Smooth muscle cell (in vitro differentiated cells): ENCODE data around the gene MRPL16. TPM values are rescaled to one million over a fixed set of nuclear protein-coding genes. Genes with fewer than 3 reads are reported as not detected.

Experiments
- DNase-seq: peaks from one replicate; lab custom pipeline; 2025; ENCODE audit not compliant: unreplicated experiment; lab: John Stamatoyannopoulos, UW
- H2AFZ ChIP-seq: fragments of 200-600 bp; sonication (generic); 2 replicates; pipeline ENCODE4 v1.6.0; 2016; ENCODE audit warnings: antibody characterized with exemption, low read depth, mild to moderate bottlenecking
- H3F3A ChIP-seq: fragments of 200-600 bp; sonication (generic); 2 replicates; pipeline ENCODE4 v1.6.0; 2017; ENCODE audit warnings: antibody characterized with exemption, low read depth
- H3K27ac ChIP-seq: fragments of 200-600 bp; sonication (generic); 2 replicates; pipeline ENCODE4 v1.5.1; 2016; ENCODE audit warnings: low read depth, mild to moderate bottlenecking
- H3K27me3 ChIP-seq: fragments of 200-600 bp; sonication (generic); 2 replicates; pipeline ENCODE4 v1.6.1; 2016; ENCODE audit warnings: low read depth, mild to moderate bottlenecking
- H3K36me3 ChIP-seq: fragments of 200-600 bp; sonication (generic); 2 replicates; pipeline ENCODE4 v1.5.1; 2016; ENCODE audit warnings: low read depth
- H3K4me1 ChIP-seq: fragments of 200-600 bp; sonication (generic); 2 replicates; pipeline ENCODE4 v1.5.1; 2016; ENCODE audit warnings: low read depth
- H3K4me2 ChIP-seq: fragments of 200-600 bp; sonication (generic); 2 replicates; pipeline ENCODE4 v1.6.0; 2016; ENCODE audit warnings: mild to moderate bottlenecking
- H3K4me3 ChIP-seq: fragments of 200-600 bp; sonication (generic); 2 replicates; pipeline ENCODE4 v1.5.1; 2016; ENCODE audit warnings: mild to moderate bottlenecking
- H3K79me2 ChIP-seq: fragments of 200-600 bp; sonication (generic); 2 replicates; pipeline ENCODE4 v1.6.0; 2016; ENCODE audit warnings: low read depth, mild to moderate bottlenecking
- H3K9ac ChIP-seq: fragments of 200-600 bp; sonication (generic); 2 replicates; pipeline ENCODE4 v1.6.0; 2016; ENCODE audit warnings: low read depth
- H3K9me3 ChIP-seq: fragments of 200-600 bp; sonication (generic); replicated peaks from 2 replicates; pipeline ENCODE4 v1.5.1; 2016; ENCODE audit warnings: low read depth
- H4K20me1 ChIP-seq: fragments of 200-600 bp; sonication (generic); 2 replicates; pipeline ENCODE4 v1.6.0; 2016; ENCODE audit warnings: low read depth
- CTCF ChIP-seq: fragments of 200-600 bp; sonication (generic); IDR thresholded peaks from 2 replicates; pipeline ENCODE4 v1.5.1; 2017; ENCODE audit warnings: borderline replicate concordance, mild to moderate bottlenecking, antibody characterized with exemption; ENCODE audit not compliant: insufficient read depth, poor library complexity, severe bottlenecking
- WGBS: methylation state at CpG from one replicate; pipeline ENCODE4 v1.1.7; 2016; ENCODE audit warnings: low lambda C conversion rate; 5-methylcytosine and 5-hydroxymethylcytosine counted together
- polyA plus RNA-seq: library from polyadenylated mRNA; unstranded; fragments of >200 nt; fragmentation: Nextera tagmentation; extraction: Ambion mirVana; gene quantifications from 2 replicates; pipeline ENCODE4 v1.2.1, GENCODE V29; 2016
- total RNA-seq: library from RNA; depleted of rRNA; stranded (reverse); fragments of >200 nt; gene quantifications from 2 replicates; pipeline ENCODE4 v1.2.3, GENCODE V29; 2014

The MRPL16 gene
- total and polyA plus RNA-seq, 2 experiments from 2014 or later = 32.9 to 48.9 TPM

GRCh38 chr11:59782080-59782479, 28.5 kb downstream of the MRPL16 start:
- Histone ChIP-seq H3K79me2 (peaks cover 11% of the 10 kb centered on the region), H3K4me1 (peaks cover under 1% of the 10 kb centered on the region), H3K27ac (no peak overlapping the region), H3K9me3 (no peaks in the 10 kb centered on the region), H4K20me1 (peaks cover under 1% of the 10 kb centered on the region), H3K36me3 (no peaks in the 10 kb centered on the region), H3K27me3 (no peaks in the 10 kb centered on the region), H3K4me3 (no peak overlapping the region), H2AFZ (no peak overlapping the region), H3K4me2 (no peak overlapping the region), H3K9ac (no peak overlapping the region), H3F3A (peaks cover 9% of the 10 kb centered on the region)
- no peak for DNase-seq
- TF ChIP-seq CTCF = no peak
- WGBS = 99% methylated on average over 2 of the region's 2 CpGs

- no peak for TF ChIP-seq CTCF
- WGBS = 82% methylated on average over 1 of the region's 1 CpG
- Histone ChIP-seq H3K4me2 (no peak overlapping the region), H3K27me3 (no peaks in the 10 kb centered on the region), H3K27ac (no peak overlapping the region), H3F3A (no peaks in the 10 kb centered on the region), H3K4me1 (no peaks in the 10 kb centered on the region), H3K9ac (no peak overlapping the region), H3K36me3 (no peaks in the 10 kb centered on the region), H2AFZ (no peak overlapping the region), H3K4me3 (no peak overlapping the region), H4K20me1 (peaks cover 14% of the 10 kb centered on the region), H3K79me2 (peaks cover 6% of the 10 kb centered on the region), H3K9me3 (no peaks in the 10 kb centered on the region)
- DNase-seq = no peak
Observed at GRCh38 chr11:59779487-59779886, 31.1 kb downstream of the MRPL16 start.

GRCh38 chr11:59778122-59778521, 32.5 kb downstream of the MRPL16 start:
- H2AFZ ChIP-seq = no peak overlapping the region
- DNase-seq = no peak
- H3K79me2 ChIP-seq = peaks cover 6% of the 10 kb centered on the region
- H3F3A ChIP-seq = no peaks in the 10 kb centered on the region
- no peaks in the 10 kb centered on the region for H3K27me3 ChIP-seq
- no peak overlapping the region for H3K9ac ChIP-seq
- H3K4me3 ChIP-seq = no peak overlapping the region
- H3K36me3 ChIP-seq = no peaks in the 10 kb centered on the region
- H3K27ac ChIP-seq = no peak overlapping the region
- no peaks in the 10 kb centered on the region for H3K4me1 ChIP-seq
- no peaks in the 10 kb centered on the region for H3K9me3 ChIP-seq
- H3K4me2 ChIP-seq = no peak overlapping the region
- TF ChIP-seq CTCF = no peak
- peaks cover 14% of the 10 kb centered on the region for H4K20me1 ChIP-seq
- WGBS = 95% methylated on average over 2 of the region's 2 CpGs

- Histone ChIP-seq H3K79me2 (peaks cover 11% of the 10 kb centered on the region), H2AFZ (no peak overlapping the region), H3K27ac (peak overlapping the region; percentile 54), H3K27me3 (no peaks in the 10 kb centered on the region), H3K9me3 (no peaks in the 10 kb centered on the region), H3K4me2 (no peak overlapping the region), H3K36me3 (no peaks in the 10 kb centered on the region), H3K4me1 (no peaks in the 10 kb centered on the region), H3K9ac (no peak overlapping the region), H3F3A (no peaks in the 10 kb centered on the region), H4K20me1 (peaks cover 20% of the 10 kb centered on the region), H3K4me3 (no peak overlapping the region)
- 91% methylated on average over 5 of the region's 5 CpGs for WGBS
- no peak for TF ChIP-seq CTCF
- DNase-seq = no peak
Observed at GRCh38 chr11:59777104-59777503, 33.5 kb downstream of the MRPL16 start.
